ENCODE measurements around the gene CCDC138.

Gene CCDC138

DNA sequence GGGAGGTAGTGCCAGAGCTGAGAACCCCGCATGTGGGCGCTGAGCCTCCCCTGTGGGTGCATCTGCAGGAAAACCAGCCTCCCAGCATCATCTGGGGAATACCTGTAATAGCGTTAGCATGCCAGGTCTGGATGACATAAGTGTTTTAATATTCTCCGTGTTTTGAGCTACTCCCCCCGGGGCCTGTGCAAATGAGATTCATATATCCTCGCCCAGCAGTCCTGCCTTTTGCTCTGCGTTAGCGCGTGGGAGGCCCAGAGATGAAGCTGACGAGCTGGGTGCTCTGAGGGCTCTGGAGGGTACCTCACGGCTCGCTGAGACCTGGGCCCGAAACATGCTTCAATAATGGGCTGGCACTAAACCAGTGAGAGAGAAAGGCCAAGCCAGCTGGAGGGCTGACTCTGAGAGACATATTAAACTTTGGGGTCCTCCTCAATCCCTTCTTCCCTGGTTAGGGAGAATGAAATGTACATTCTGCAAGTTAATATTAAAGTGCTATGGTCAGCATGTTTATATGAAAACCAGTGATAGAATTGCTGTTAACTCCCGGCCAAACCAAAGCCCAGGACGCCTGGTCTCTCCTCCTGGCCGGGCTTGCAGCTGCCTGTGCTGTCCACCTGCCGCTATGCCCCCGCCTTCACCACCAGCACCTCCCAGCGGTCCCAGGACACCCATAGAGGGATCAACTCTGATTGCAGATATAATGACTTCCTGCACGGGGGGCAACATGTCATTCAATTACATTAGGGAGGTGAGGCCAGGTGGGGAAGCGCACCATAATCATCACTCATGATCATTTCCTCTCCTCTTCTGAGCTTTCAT, 125.4 kb downstream of the CCDC138 start:
- no peaks in the 10 kb centered on the region for H3K27me3 ChIP-seq (replicated peaks; ENCODE audit: control insufficient read depth, insufficient read depth, low read length, poor library complexity, severe bottlenecking)
- no peak for DNase-seq
- no peaks in the 10 kb centered on the region for H3K4me1 ChIP-seq (ENCODE audit: control insufficient read depth, insufficient read depth, low read length, poor library complexity, severe bottlenecking)

GRCh38 chr2:108912629-108912902, 126.0 kb downstream of the CCDC138 start:
- H3K4me3 ChIP-seq (ENCODE audit: insufficient read depth, low read depth, low read length, poor library complexity, severe bottlenecking), result no peak overlapping the region
- no peaks in the 10 kb centered on the region for H3K36me3 ChIP-seq (ENCODE audit: control insufficient read depth, insufficient read depth, low read length)
- H3K4me1 ChIP-seq (ENCODE audit: control insufficient read depth, insufficient read depth, low read length, poor library complexity, severe bottlenecking), result no peaks in the 10 kb centered on the region
- no peak overlapping the region for H3K27ac ChIP-seq (ENCODE audit: insufficient read depth, low read length, poor library complexity, severe bottlenecking)
- DNase-seq, result no peak
- H3K9me3 ChIP-seq (ENCODE audit: control insufficient read depth, low read length), result no peaks in the 10 kb centered on the region
- no peaks in the 10 kb centered on the region for H3K27me3 ChIP-seq (replicated peaks; ENCODE audit: control insufficient read depth, insufficient read depth, low read length, poor library complexity, severe bottlenecking)

More for the DNA sequence above, 125.4 kb downstream of the CCDC138 start:
- Histone ChIP-seq H3K4me3 (ENCODE audit: insufficient read depth, low read depth, low read length, poor library complexity, severe bottlenecking) (no peak overlapping the region), H3K36me3 (ENCODE audit: control insufficient read depth, insufficient read depth, low read length) (no peaks in the 10 kb centered on the region), H3K27ac (ENCODE audit: insufficient read depth, low read length, poor library complexity, severe bottlenecking) (no peak overlapping the region), H3K9me3 (ENCODE audit: control insufficient read depth, low read length) (no peaks in the 10 kb centered on the region)

GRCh38 chr2:108916122-108916795, 129.7 kb downstream of the CCDC138 start:
- Histone ChIP-seq H3K4me3 (ENCODE audit: insufficient read depth, low read depth, low read length, poor library complexity, severe bottlenecking) (no peak overlapping the region), H3K4me1 (ENCODE audit: control insufficient read depth, insufficient read depth, low read length, poor library complexity, severe bottlenecking) (no peaks in the 10 kb centered on the region), H3K27ac (ENCODE audit: insufficient read depth, low read length, poor library complexity, severe bottlenecking) (no peak overlapping the region), H3K36me3 (ENCODE audit: control insufficient read depth, insufficient read depth, low read length) (no peaks in the 10 kb centered on the region), H3K27me3 (replicated peaks; ENCODE audit: control insufficient read depth, insufficient read depth, low read length, poor library complexity, severe bottlenecking) (no peaks in the 10 kb centered on the region), H3K9me3 (ENCODE audit: control insufficient read depth, low read length) (no peaks in the 10 kb centered on the region)
- DNase-seq, result no peak

- H3K9me3 ChIP-seq (ENCODE audit: control insufficient read depth, low read length), result no peaks in the 10 kb centered on the region
- no peaks in the 10 kb centered on the region for H3K27me3 ChIP-seq (replicated peaks; ENCODE audit: control insufficient read depth, insufficient read depth, low read length, poor library complexity, severe bottlenecking)
- H3K36me3 ChIP-seq (ENCODE audit: control insufficient read depth, insufficient read depth, low read length), result no peaks in the 10 kb centered on the region
- H3K4me1 ChIP-seq (ENCODE audit: control insufficient read depth, insufficient read depth, low read length, poor library complexity, severe bottlenecking), result no peaks in the 10 kb centered on the region
- no peak for DNase-seq
- no peak overlapping the region for H3K27ac ChIP-seq (ENCODE audit: insufficient read depth, low read length, poor library complexity, severe bottlenecking)
- H3K4me3 ChIP-seq (ENCODE audit: insufficient read depth, low read depth, low read length, poor library complexity, severe bottlenecking), result no peak overlapping the region
These were observed 130.3 kb downstream of the CCDC138 start for GRCh38 chr2:108916796-108917421.

GRCh38 chr2:108917526-108917925, 131.0 kb downstream of the CCDC138 start:
- Histone ChIP-seq H3K4me1 (ENCODE audit: control insufficient read depth, insufficient read depth, low read length, poor library complexity, severe bottlenecking) (no peaks in the 10 kb centered on the region), H3K36me3 (ENCODE audit: control insufficient read depth, insufficient read depth, low read length) (no peaks in the 10 kb centered on the region), H3K27me3 (replicated peaks; ENCODE audit: control insufficient read depth, insufficient read depth, low read length, poor library complexity, severe bottlenecking) (no peaks in the 10 kb centered on the region), H3K27ac (ENCODE audit: insufficient read depth, low read length, poor library complexity, severe bottlenecking) (no peak overlapping the region), H3K9me3 (ENCODE audit: control insufficient read depth, low read length) (no peaks in the 10 kb centered on the region), H3K4me3 (ENCODE audit: insufficient read depth, low read depth, low read length, poor library complexity, severe bottlenecking) (no peak overlapping the region)
- DNase-seq, result no peak

DNA sequence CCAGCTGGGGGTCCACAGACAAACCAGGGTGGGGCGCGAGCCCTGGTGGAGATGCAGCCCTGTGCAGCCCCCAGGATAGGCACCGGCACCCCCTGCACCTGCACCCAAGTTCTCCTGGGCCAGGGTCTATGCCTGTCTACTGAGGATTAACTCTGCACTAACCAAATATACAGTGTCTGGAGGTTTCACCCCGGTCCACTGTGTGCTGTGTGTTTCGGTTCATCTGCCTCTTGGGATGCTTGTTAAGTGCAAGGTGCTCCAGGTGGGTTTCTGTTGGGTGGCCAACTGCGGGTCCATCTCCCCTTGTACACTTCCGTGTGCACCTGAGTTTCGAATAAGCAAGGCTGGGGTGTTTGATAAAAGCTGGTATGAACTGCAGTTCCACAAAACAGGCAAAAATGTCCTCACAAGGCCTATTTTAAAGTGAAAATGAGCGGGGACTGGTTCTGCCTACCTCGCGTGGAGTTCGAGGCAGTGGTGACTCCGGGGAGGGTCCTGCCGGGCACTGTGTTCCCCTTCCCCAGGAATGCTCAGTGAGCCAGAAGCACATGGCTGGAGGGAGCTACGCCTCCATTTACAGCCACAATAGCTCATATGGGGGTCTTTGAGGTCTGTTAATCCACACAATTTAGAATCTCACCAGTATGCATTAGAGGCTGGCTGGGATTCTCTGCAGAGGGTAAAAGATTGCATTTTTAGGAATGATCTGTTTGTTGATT, 131.7 kb downstream of the CCDC138 start:
- Histone ChIP-seq H3K9me3 (ENCODE audit: control insufficient read depth, low read length) (no peaks in the 10 kb centered on the region), H3K4me3 (ENCODE audit: insufficient read depth, low read depth, low read length, poor library complexity, severe bottlenecking) (no peak overlapping the region), H3K27me3 (replicated peaks; ENCODE audit: control insufficient read depth, insufficient read depth, low read length, poor library complexity, severe bottlenecking) (no peaks in the 10 kb centered on the region), H3K27ac (ENCODE audit: insufficient read depth, low read length, poor library complexity, severe bottlenecking) (no peak overlapping the region), H3K36me3 (ENCODE audit: control insufficient read depth, insufficient read depth, low read length) (no peaks in the 10 kb centered on the region), H3K4me1 (ENCODE audit: control insufficient read depth, insufficient read depth, low read length, poor library complexity, severe bottlenecking) (no peaks in the 10 kb centered on the region)
- no peak for DNase-seq

GRCh38 chr2:108918941-108919341, 132.4 kb downstream of the CCDC138 start:
- H3K27me3 ChIP-seq (replicated peaks; ENCODE audit: control insufficient read depth, insufficient read depth, low read length, poor library complexity, severe bottlenecking), result no peaks in the 10 kb centered on the region
- H3K9me3 ChIP-seq (ENCODE audit: control insufficient read depth, low read length), result no peaks in the 10 kb centered on the region
- no peaks in the 10 kb centered on the region for H3K36me3 ChIP-seq (ENCODE audit: control insufficient read depth, insufficient read depth, low read length)
- H3K4me1 ChIP-seq (ENCODE audit: control insufficient read depth, insufficient read depth, low read length, poor library complexity, severe bottlenecking), result no peaks in the 10 kb centered on the region
- H3K27ac ChIP-seq (ENCODE audit: insufficient read depth, low read length, poor library complexity, severe bottlenecking), result no peak overlapping the region
- H3K4me3 ChIP-seq (ENCODE audit: insufficient read depth, low read depth, low read length, poor library complexity, severe bottlenecking), result no peak overlapping the region
- no peak for DNase-seq

DNA sequence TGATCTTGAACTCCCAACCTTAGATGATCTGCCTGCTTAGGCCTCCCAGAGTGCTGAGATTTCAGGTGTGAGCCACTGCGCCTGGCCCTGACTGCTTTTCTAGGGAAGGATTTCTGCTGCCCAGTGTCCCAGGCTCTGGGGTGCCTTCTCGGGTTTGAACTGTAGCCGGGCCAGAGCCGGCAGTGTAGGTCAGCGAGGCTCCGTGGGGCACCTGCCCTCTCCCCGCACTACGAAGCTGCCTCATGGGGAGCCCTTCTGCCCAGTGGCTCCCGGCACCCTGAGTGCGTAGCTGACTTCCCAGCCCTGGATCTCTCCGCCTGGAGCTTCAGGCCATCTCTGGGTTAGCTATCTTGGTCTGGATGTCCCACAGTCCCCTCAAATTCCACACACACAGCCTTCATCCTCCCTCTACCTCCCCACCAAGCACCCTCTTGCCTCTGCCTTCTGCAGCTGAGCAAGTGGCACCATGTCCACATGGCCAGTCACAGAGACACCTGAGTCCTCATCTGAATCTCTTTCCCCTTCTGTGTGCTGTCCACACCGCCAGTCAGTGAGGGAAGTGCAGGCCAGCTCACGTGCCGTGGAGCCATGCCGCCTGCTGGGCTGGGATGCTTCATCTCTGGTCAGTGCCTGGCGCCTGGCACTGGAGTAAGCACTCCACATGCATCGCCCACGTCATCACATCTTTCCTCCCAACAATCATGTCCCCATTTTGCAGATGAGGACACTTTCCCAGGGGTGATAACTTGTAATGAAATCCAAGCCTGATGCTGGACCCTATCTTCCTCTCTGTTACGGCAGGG, 133.2 kb downstream of the CCDC138 start:
- Histone ChIP-seq H3K9me3 (ENCODE audit: control insufficient read depth, low read length) (no peaks in the 10 kb centered on the region), H3K4me1 (ENCODE audit: control insufficient read depth, insufficient read depth, low read length, poor library complexity, severe bottlenecking) (no peaks in the 10 kb centered on the region), H3K36me3 (ENCODE audit: control insufficient read depth, insufficient read depth, low read length) (no peaks in the 10 kb centered on the region), H3K4me3 (ENCODE audit: insufficient read depth, low read depth, low read length, poor library complexity, severe bottlenecking) (no peak overlapping the region), H3K27me3 (replicated peaks; ENCODE audit: control insufficient read depth, insufficient read depth, low read length, poor library complexity, severe bottlenecking) (no peaks in the 10 kb centered on the region), H3K27ac (ENCODE audit: insufficient read depth, low read length, poor library complexity, severe bottlenecking) (no peak overlapping the region)
- DNase-seq, result no peak

DNA sequence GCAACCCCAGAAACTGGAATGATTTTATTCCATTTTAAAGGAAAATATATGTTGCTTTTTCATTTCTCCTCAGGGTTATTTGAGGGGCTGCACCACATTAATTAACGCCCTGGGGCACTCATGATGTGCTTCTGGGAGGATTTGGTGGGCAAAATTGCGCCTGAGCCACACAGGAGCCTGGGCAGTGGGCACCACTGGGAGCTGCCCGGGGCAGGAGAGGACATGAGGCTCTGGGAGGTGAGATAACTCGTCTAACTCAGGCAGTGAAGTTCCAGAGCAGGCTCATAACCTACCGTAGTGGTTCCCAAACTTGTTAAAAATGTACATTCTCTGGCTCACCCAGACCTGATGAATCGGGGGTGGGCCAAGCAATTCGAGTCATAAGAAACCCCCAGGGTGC, 134.1 kb downstream of the CCDC138 start:
- Histone ChIP-seq H3K27ac (ENCODE audit: insufficient read depth, low read length, poor library complexity, severe bottlenecking) (no peak overlapping the region), H3K36me3 (ENCODE audit: control insufficient read depth, insufficient read depth, low read length) (no peaks in the 10 kb centered on the region), H3K9me3 (ENCODE audit: control insufficient read depth, low read length) (no peaks in the 10 kb centered on the region), H3K4me3 (ENCODE audit: insufficient read depth, low read depth, low read length, poor library complexity, severe bottlenecking) (no peak overlapping the region), H3K4me1 (ENCODE audit: control insufficient read depth, insufficient read depth, low read length, poor library complexity, severe bottlenecking) (no peaks in the 10 kb centered on the region), H3K27me3 (replicated peaks; ENCODE audit: control insufficient read depth, insufficient read depth, low read length, poor library complexity, severe bottlenecking) (no peaks in the 10 kb centered on the region)
- no peak for DNase-seq
